CD4-positive, alpha-beta T cell treated with Interleukin-2 at 100 ng/mL for 4 hours (primary cell): ENCODE results near the gene COL4A1.

ENCODE experiments used
- DNase-seq: peaks from one replicate; pipeline ENCODE4 v3.0.0-alpha.2; 2020; ENCODE audit warnings: low spot score

The COL4A1 gene

DNA sequence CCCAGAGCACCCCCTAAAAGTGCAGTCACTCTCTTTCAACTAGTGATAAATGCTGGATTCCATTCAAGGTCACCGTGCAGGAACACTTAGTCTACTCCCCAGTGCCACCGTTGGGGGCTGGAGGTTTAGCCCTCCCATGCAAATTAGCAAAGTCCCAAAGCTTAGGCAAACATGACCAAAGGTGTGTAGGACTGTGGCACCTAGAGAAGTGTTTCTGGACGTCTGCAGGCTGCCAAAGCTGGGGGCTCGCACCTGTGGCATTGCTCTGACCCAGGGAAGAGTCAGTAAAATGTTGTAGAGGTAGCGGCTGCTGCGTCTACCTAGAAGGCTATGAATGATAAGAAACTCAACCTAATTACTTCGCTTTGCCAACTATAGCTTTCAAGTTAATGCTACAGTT, 13.9 kb downstream of the COL4A1 start:
- DNase-seq, result no peak

GRCh38 chr13:110291286-110291685, 15.7 kb downstream of the COL4A1 start:
- no peak for DNase-seq

DNA sequence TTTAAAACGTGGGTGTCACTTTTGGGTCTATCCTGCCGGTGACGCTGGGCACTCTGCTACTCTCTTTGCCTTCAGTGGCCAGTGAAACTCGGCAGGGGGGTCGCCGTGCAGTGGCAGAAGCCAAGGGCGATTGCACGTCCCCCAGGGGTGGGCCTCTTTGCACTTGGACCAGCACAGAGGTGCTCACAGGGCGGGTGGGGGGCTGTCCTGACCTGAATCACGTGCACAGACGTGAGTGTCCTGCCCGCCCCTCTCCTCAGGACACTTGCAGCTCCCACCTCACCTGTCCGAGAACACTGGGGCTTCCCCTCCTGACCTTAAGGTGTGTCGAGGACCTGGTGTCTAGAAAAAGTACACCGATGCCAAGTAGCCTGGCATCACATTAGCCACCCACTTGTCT, 16.1 kb downstream of the COL4A1 start:
- no peak for DNase-seq

DNA sequence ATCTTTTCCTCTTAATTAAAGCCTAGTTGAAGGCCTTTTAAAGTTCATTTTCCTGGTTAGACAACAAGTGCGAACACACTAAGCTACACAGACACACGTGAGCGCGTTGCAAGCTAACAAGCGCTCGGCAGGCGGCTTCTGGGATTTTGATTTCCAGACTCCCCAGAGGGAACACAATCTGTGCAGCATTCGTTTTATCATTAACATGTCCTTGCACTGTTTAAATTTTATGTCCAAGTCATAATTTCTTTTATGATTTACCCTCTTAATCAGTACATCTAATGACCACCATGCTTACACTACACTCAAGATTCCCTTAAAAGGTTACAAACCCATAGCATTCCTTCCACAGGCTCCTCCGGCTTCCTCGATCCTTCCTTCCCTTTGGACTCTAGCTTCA, 16.8 kb downstream of the COL4A1 start:
- no peak for DNase-seq

DNA sequence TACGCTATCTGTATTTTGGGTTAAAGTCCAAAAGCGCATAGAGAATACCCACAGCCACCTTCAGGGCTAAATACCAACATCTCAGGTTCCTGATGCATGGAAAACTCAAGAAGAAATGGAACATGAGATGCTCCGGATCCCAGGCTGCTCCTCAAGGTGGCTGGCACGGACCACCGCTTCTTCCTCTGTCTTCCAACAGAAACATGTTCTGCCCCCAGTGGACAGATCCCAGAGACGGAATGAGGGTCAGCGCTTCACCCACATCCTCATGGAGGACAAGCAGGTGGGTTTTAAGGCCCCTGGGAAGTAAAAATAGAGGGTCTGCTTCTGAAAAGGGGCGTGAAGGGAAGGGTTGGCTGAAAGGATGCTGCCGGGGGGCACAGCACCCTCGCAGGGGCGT, 17.3 kb downstream of the COL4A1 start:
- DNase-seq, result no peak

GRCh38 chr13:110289174-110289573, 17.8 kb downstream of the COL4A1 start:
- DNase-seq, result no peak

DNA sequence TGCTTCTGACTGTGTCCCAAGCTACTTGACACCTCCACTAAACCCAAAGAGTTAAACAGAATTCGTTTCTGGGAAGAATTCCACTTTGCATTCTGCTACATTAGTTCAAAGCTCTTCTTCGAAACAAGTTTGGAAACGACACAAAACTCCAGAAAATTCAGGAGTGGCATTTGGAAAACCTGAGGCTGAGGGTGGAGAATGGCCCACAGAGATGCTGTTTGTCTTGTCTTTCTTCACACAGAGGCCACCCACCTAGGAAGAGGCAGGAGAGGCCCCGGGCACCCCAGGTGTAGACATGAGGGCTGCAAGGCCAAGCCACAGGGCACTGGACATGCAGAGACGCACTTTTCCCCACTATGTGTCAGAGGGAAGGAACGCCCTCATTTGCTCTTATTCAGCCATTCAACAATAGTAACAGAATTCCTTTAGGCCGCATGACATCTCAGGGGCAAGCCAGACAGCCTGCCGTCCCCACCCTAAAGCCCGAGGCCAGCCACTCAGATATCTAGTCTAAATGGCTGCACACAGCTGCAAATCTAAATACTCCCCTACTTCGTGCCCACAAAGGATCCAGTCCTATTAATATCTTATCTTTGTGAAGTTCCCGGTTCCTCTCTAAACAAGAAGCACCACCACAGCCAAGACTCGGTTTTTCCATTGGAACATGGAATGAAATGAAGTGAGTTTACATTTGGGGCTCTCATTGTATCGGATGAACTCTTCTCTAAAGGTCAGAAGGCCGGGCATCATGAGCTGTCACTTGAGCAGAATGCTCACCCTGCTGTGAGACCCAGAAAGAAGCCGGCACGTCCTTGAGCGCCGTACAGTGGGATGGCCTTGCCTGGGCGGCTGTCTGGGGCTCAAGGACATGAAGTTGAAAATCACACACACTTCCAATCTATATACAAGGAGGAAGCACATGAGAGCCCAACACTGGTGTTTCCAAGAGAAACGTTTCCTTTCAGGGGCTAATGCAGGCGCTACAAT, 19.8 kb downstream of the COL4A1 start:
- DNase-seq, result no peak

GRCh38 chr13:110285991-110286832, 20.7 kb downstream of the COL4A1 start:
- DNase-seq, result no peak

GRCh38 chr13:110284779-110285484, 22.0 kb downstream of the COL4A1 start:
- DNase-seq, result no peak

- no peak for DNase-seq
These were observed 23.0 kb downstream of the COL4A1 start for GRCh38 chr13:110283736-110284517.

DNA sequence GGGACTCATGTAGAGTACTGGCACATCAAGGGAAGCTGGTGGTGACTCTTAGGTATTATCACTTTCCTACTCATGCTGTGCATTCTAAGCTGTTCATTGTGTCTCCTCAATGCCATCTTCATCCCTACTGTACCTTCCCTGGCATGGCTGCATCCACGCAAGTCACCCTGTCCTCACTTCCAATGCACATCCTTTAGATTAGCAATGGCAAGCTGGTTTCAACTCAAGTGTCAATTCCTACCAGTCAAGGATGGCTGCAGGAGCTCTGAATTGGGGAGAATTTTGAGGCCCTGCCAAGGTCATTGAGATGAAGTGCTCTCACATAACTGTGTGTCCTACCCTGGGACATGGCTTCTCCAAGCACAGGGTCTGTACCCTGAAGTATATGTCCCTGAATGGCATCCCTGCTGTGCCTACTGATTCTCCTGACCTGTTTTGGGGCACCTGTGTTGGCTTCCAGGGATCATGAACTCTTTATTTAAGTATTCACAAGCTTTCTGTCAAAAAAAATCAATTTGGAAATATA, 24.6 kb downstream of the COL4A1 start:
- no peak for DNase-seq

- DNase-seq, result no peak
These were observed 25.2 kb downstream of the COL4A1 start for GRCh38 chr13:110281736-110282135.

GRCh38 chr13:110280985-110281688, 25.8 kb downstream of the COL4A1 start:
- DNase-seq, result no peak

DNA sequence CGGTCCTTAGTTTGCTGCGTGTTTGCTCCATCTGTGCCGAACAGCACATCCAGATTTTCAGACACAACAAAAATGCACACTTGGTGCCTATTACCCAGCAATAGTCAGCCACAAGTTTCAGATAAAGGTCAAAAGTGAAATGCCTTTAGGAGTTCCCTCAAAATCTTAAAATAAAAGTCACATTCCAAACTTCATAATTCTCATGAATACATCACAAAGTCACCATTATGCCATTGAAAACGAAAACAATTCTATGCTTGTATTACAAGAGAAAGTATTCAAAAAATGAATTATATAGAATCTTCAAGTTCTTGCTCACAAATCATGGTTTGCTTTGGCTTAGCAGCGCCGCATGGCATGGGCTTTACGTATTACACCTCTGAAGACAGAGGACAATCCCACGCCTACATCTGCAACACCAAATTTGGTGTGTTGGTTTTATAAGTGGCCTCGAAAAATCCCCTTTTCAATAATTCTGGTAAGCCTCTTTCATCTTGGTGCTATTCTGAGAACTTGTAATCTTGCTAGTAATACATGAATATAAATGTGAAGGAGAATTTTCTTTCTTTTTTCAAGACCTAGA, 26.6 kb downstream of the COL4A1 start:
- no peak for DNase-seq

DNA sequence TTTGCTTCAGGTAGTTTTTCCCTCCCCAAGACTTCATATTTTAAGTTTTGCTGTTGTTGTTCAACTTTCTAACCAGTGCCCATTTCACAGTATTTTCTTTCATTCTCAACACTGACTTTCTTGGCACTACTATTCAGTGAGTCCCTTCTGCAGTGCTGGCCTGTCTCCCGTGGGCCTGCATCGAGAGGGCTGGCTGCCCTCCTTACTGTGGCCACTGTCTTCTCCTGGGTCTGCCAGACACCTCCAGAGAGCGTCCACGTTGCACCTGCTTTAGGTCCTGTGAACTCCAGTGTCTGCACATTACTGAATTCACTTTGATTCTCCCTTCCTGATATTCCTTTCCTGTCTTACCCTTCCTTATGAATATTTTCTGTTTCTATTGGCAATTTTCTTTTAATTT, 27.3 kb downstream of the COL4A1 start:
- DNase-seq, result no peak

DNA sequence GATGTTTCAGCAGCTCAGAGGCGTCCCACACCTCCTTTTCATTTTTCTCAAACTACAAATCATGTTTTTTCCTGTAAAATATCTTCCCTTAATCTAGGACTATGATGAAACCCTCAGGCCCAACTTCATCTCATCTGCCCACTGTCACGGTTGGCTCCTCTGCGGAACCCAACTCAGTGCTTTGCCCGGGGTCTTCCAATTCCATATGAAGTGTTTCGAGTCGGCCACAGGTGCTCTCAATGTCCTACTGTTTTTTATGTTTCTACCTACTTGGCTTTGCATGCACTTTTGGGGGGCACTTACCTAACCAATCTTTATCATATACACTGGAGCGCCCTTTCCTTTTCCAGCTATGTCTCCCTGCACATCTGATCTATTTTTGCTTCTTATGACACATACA, 28.1 kb downstream of the COL4A1 start:
- no peak for DNase-seq

DNA sequence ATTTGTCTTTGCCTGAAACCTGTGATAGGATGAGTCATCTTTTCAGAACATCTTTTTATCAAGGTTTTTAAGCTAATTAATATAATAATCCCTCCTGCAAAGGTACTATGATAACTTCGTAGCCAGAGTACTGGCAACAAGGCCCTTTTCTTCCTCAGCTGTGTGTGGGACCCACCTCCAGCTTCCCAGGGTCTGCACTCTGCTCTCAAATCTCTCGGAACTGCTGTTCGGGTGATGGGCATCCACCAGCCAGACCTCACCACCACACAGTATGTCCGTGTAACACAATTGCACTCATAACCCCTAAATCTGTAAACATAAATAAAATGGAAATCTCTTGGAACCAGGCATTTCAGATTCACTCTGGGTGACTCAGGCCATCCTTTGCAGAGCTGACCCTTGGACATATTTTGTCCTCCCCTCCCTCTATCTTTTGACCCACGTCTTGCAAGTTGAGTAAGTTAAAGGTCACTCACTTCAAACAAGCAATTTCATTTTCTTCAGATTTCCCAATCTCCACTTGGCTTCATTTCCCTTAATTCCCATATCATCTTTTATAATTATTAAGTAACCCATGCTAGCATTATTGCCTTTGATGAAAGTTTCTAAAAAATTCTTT, 29.5 kb downstream of the COL4A1 start:
- no peak for DNase-seq

DNA sequence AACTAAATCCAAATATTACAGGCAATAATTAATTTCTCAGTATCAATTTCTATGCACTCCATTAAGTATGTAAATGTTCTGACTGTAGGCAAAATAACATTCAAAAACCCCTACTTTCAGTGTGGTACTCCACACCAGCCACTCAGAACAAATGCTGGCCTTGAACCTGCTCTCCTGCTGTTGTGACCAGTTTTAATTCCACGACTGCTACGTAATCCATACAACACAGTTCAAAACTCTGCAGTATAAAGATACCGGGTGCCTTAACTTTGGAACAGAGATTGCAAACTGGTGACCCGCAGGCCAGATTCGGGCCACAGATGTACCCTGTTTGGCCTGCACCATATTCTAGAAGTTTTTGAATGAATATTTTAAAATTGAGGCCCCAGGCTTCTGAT, 30.4 kb downstream of the COL4A1 start:
- DNase-seq, result no peak

- DNase-seq, result no peak
These were observed 30.9 kb downstream of the COL4A1 start for GRCh38 chr13:110275931-110276552.
